ENCODE measurements around the gene DOK4.
A peak's percentile ranks its signal among the peaks of the same experiment; 100 is the strongest.

The DOK4 gene

DNA sequence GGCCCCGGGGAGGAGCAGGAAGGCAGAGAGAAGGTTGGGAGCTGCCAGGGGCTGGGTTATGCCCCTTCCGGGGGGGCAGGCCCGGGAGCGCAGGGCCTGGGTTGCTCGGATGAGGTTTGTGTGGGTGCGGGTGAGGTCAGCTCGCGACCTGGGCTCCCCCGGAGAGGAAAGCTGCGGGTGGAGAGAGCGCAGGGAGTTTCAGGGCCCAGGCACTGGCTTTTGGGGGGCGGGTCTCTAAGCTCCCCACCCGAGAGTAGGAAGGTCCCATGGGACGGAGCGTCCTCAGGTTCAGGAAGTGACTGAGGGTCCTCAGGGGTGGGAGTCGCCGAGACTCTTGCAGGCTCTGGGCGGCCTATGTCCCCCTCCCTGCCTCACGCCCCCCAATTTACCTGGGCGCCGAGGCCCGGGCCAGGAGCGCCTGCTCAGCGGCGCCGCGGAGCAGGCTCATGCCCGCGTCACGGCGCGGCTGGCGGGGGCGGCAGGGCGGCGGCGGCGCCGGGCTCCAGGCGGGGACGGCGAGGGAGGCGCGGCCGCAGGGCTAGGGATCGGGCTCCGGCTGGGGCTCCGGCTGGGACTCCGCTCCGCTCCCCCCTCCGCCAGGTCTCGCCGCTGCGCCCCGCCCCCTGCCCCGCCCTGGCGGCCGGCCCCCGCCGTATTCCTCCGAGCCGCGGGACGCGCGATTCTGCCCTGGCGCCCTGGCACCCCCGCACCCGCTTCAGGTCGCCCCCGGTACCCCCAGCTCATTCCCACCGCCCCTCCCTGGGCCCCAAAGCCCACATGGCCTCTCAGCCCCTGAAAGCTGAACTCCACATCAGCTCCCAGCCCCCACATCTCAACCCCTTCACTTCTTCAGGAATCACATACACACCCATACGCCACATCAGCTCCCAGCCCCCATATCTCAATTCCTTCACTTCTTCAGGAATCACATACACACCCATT is at the start of gene DOK4:
Gene DOK4 (minus strand): TSS at position 578 of the 942 bp plus-strand sequence. CDS start 6,986 bp downstream, outside the sequence.
- DNase-seq (ENCODE audit: low read depth): peak; percentile 67

GRCh38 chr16:57535680-57536305 is 49.5 kb upstream of the DOK4 start:
- DNase-seq (ENCODE audit: low read depth): peak; percentile 85

- DNase-seq (ENCODE audit: low read depth): no peak
Observed at GRCh38 chr16:57534881-57535658, 48.8 kb upstream of the DOK4 start.

GRCh38 chr16:57534337-57534880 is 48.1 kb upstream of the DOK4 start:
- no peak for DNase-seq (ENCODE audit: low read depth)

DNA sequence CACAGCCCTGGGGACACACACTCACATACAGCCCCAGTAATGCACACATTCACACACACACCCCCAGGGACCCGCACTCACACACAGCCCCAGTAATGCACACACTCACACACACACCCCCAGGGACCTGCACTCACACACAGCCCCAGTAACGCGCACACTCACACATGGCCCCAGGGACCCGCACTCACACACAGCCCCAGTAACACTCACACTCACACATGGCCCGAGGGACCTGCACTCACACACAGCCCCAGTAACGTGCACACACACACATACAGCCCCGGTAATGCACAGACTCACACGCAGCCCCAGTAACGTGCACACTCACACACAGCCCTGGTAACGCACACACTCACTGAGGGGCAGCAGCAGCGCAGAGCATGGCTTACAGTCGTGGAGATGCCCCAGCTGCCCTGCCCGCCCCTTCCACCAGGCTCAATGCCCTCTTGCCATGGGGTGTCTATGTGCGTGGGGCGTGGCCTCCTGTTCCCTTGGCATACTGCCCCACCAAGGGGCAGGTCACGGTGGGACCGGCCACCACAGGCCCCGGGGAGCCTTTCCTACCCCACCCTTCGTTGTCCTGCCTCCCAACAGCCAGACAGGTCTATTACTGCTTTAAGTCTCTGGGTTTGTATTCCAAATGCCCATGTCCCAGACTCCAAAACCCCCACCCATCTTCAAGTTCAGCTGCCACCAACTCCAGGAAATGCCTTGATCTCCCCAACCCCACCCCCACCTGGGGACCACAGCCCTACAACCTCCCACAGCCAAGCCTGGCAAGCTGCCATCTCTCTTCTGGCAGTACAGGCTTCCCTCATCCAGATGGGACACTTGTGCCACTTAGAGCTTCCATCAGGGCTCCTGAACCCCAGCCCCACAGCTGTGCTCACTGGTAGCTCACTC is 47.4 kb upstream of the DOK4 start:
- DNase-seq (ENCODE audit: low read depth): no peak

DNA sequence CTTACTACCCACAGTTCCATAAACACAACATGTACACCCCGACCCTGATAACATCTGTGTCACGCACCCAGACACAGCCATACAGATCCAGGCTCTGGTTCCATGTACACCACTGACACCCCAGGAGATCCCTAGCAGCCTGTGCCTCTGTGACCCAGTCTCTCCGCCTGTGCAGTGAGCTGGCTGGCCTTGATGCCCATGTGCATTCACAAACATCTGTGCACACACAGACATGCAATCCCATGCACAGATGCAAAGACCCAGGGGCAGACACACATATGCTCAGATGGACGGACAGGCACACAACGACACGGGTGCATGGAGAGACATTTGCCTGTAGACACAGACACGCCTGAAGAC is 46.0 kb upstream of the DOK4 start:
- no peak for DNase-seq (ENCODE audit: low read depth)

DNA sequence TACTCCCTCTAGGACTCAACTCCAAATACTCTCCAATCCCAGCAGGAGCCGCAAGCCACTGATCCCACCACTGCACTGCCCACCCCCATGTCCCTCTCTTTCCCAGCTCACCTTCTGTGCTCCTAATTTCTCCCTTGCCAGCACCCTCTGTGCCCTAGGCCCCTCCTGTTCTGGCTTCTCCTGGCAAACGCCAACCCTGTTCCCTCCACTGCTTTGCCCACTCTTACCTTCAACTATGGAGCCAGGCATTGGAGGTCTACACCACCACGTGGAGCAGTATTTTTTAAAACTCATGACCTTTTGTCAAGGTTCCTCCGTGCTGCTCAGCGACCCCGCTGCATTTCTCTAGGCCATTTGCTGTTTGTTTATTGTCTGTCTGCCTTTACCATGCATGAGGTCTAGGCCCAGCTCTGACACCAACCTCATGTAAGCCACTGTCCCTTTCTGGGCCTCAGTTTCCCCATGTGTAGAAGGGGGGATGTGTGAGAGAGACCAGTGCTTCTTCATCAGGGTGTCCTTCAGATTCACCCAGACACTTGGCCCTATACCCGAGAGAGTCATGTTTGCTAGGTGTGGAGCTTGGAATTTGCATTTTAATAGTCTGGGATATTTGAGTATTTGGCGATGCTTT is 45.5 kb upstream of the DOK4 start:
- no peak for DNase-seq (ENCODE audit: low read depth)

DNA sequence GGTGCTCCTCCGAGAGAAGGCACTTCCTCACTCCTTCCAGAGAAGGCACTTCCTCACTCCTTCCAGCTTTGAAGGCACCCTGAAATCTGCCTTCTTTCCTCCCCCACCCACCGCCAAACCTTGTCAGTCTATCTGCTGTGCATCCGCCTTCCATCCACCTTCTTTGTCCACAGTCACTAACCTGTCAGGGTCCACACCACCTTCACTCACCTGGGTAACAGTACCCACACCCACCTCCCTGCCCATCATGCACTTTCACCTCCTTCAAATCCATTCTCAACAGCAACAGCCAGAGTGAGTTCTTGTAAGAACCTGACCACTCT is 44.9 kb upstream of the DOK4 start:
- no peak for DNase-seq (ENCODE audit: low read depth)

DNA sequence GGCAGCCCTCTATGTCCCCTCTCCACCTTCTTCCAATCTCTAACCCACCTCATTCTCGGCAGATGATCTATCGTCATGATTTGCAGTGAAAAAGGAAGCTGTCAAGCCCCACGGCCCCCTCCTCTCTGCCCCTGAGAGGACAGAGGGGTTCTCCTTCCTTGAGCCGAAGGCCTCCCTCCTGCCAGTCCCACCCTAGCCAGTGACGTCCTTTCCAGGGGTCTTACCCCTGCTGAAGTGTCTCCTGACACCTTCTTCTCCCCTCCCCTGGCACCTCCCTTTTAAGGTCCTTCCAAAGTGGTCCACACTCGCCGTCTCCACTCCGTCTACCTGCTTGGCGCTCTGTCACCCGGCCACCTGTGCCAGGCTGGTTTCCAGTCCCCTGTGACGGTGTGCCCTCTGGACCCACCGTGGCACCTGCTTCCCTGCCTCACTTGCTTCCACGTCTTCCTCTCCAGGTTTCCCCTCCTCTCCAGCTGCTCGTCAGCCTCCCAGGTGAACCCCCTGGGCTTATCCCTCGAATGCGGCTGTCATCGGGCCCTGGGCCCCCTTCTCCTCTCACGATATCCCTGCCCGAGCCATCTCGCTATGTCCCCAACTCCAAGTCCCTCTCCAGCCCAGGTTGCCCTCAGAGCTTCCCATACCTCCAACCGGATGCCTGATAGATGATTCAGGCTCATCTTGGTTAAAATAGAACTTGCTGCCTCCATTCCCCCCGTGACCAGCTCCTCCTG is 44.4 kb upstream of the DOK4 start:
- no peak for DNase-seq (ENCODE audit: low read depth)

DNA sequence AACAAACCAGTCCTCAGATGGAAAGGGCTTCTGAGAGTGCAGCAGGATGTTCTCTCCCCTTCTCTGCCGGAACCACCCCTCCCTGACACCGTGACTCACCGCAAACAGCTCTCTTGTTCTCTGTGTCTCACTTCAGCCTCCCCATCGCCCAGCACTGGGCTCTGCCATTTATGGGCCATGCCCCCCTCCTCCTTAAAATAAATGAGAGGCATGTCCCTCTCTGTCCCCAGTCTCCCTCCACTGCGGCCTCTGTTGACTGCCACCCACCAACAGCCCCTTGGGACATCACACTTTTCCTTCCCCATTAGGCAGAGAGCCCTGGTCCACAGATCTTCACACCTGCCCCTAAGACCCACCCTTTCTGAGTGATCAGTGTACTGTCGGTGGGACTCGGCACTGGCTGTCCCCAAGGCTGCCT is 43.8 kb upstream of the DOK4 start:
- peak; percentile 67 for DNase-seq (ENCODE audit: low read depth)

- DNase-seq (ENCODE audit: low read depth): no peak
Observed at GRCh38 chr16:57529391-57530103, 43.3 kb upstream of the DOK4 start.

GRCh38 chr16:57528499-57529390 is 42.5 kb upstream of the DOK4 start:
- no peak for DNase-seq (ENCODE audit: low read depth)

- DNase-seq (ENCODE audit: low read depth): no peak
Observed at GRCh38 chr16:57527610-57528360, 41.5 kb upstream of the DOK4 start.

GRCh38 chr16:57527027-57527426 is 40.7 kb upstream of the DOK4 start:
- no peak for DNase-seq (ENCODE audit: low read depth)

- DNase-seq (ENCODE audit: low read depth): no peak
Observed at GRCh38 chr16:57526498-57526897, 40.2 kb upstream of the DOK4 start.

DNA sequence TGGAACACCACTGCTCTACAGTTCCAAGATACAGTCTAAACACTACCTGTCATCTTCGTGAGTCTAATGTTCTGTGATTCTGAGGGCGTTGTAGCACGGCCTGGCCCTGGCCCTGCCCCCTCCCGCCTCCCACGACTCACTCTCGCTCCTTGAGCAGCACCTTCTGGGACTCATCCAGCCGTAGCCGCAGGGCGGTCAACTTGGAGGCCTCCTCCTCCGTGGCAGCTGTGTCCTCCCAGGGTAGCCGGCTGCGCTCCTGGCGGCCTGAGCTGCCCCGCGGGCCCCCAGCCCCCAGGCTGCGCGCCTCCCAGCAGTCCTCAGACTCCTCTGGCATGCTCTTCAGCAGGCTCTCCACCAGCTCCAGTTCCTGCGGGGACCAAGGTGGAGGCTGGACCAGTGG is 39.5 kb upstream of the DOK4 start:
- no peak for DNase-seq (ENCODE audit: low read depth)

- DNase-seq (ENCODE audit: low read depth): no peak
Observed at GRCh38 chr16:57522960-57523359, 36.7 kb upstream of the DOK4 start.
